Measurements from ENCODE around the gene C1QTNF8. TPM values are rescaled to one million over a fixed set of nuclear protein-coding genes. Genes with fewer than 3 reads are reported as not detected.

C1QTNF8 gene
- total and polyA plus RNA-seq, 4 donors: not detected

DNA sequence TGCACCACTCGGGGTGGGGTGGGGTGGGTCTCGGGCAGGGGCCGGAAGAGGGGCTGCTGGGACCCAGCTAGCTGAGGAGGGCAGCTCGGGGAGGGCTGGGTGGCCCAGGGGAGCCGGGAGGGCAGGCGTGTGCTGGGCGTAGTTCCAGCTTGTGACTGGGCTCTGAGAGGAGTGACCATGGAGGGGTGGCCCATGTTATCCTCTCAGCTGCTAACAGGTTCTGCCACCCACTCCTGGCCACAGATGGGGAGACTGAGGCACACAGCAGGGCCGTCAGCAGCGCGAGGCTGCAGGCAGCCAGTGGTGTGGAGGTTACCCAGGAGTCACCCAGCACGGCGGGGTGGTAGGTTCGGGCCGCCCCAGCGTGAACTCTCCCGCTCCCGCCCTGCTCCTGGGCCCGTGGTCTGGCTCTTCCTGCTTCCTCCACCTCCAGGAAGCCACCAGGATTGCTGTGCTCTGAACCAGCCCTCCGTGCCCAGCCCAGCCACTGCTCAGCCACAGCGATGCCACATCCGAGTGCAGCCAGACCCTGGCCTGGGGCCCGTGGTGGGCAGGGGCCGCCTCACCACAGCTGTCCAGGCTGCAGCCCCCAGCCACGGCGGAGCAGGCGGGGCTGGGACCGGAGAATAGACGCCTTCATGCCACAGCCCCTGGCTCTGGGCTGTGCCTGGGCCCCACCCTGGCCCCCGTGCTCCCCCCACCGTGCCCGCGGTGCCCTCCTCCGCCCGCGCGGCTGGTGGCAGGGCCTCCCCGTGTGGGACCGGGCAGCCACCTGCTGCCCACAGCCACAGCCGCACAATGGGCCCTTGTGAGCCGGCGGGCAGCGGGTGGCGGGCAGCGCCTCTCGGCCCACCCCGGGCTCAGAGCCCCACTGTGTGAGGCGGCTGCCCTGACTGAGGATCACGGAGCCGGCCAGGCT lies 49.8 kb downstream of the C1QTNF8 start:
- Histone ChIP-seq H3K4me1 (ENCODE audit: control insufficient read depth in 4 of 4, insufficient read depth in 4 of 4, low read length in 3 of 4) (no peaks in the 10 kb centered on the region), H3K27me3 (ENCODE audit: control insufficient read depth in 4 of 4, insufficient read depth in 4 of 4, low read length in 3 of 4) (peaks cover 0 to 12% (median 0%) of the 10 kb centered on the region in 4 donors), H3K9ac (ENCODE audit: low read depth in 1 of 2, low read length in 2 of 2) (no peak overlapping the region), H3K4me3 (ENCODE audit: low read depth in 1 of 3, low read length in 3 of 3) (no peak overlapping the region), H3K9me3 (ENCODE audit: control insufficient read depth in 4 of 4, low read length in 3 of 4) (peaks cover 0 to 5% (median 2%) of the 10 kb centered on the region in 4 donors), H3K27ac (ENCODE audit: low read depth in 1 of 2, low read length in 2 of 2) (no peak overlapping the region), H3K36me3 (ENCODE audit: control insufficient read depth in 4 of 4, insufficient read depth in 3 of 4, low read depth in 1 of 4, low read length in 3 of 4) (no peaks in the 10 kb centered on the region)
- WGBS: 83% methylated on average over 49 of the region's 49 CpGs
- DNase-seq (ENCODE audit: low spot score): no peak
- TF ChIP-seq GABPA (IDR thresholded peaks at IDR 0.05 in 1 of 2, conservative IDR thresholded peaks at IDR 0.05 in 1 of 2) (no peak), FOXA2 (IDR thresholded peaks at IDR 0.05) (no peak), TAF1 (conservative IDR thresholded peaks at IDR 0.05) (no peak), HNF4A (conservative IDR thresholded peaks at IDR 0.05) (no peak), JUND (IDR thresholded peaks at IDR 0.05) (no peak), HNF4G (IDR thresholded peaks at IDR 0.05) (no peak), RAD21 (IDR thresholded peaks at IDR 0.05) (no peak), SP1 (IDR thresholded peaks at IDR 0.05) (no peak), EGR1 (IDR thresholded peaks at IDR 0.05; ENCODE audit: low read depth in 2 of 2) (no peak), FOXA1 (IDR thresholded peaks at IDR 0.05) (no peak), RXRA (IDR thresholded peaks at IDR 0.05) (no peak), YY1 (IDR thresholded peaks at IDR 0.05) (no peak), NR2F2 (IDR thresholded peaks at IDR 0.05) (no peak)
- TF ChIP-seq, protein P1, sequence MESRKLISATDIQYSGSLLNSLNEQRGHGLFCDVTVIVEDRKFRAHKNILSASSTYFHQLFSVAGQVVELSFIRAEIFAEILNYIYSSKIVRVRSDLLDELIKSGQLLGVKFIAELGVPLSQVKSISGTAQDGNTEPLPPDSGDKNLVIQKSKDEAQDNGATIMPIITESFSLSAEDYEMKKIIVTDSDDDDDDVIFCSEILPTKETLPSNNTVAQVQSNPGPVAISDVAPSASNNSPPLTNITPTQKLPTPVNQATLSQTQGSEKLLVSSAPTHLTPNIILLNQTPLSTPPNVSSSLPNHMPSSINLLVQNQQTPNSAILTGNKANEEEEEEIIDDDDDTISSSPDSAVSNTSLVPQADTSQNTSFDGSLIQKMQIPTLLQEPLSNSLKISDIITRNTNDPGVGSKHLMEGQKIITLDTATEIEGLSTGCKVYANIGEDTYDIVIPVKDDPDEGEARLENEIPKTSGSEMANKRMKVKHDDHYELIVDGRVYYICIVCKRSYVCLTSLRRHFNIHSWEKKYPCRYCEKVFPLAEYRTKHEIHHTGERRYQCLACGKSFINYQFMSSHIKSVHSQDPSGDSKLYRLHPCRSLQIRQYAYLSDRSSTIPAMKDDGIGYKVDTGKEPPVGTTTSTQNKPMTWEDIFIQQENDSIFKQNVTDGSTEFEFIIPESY (IDR thresholded peaks at IDR 0.05): no peak
- TF ChIP-seq, protein P2, sequence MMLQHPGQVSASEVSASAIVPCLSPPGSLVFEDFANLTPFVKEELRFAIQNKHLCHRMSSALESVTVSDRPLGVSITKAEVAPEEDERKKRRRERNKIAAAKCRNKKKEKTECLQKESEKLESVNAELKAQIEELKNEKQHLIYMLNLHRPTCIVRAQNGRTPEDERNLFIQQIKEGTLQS (IDR thresholded peaks at IDR 0.05): no peak
- TF ChIP-seq, protein P3, sequence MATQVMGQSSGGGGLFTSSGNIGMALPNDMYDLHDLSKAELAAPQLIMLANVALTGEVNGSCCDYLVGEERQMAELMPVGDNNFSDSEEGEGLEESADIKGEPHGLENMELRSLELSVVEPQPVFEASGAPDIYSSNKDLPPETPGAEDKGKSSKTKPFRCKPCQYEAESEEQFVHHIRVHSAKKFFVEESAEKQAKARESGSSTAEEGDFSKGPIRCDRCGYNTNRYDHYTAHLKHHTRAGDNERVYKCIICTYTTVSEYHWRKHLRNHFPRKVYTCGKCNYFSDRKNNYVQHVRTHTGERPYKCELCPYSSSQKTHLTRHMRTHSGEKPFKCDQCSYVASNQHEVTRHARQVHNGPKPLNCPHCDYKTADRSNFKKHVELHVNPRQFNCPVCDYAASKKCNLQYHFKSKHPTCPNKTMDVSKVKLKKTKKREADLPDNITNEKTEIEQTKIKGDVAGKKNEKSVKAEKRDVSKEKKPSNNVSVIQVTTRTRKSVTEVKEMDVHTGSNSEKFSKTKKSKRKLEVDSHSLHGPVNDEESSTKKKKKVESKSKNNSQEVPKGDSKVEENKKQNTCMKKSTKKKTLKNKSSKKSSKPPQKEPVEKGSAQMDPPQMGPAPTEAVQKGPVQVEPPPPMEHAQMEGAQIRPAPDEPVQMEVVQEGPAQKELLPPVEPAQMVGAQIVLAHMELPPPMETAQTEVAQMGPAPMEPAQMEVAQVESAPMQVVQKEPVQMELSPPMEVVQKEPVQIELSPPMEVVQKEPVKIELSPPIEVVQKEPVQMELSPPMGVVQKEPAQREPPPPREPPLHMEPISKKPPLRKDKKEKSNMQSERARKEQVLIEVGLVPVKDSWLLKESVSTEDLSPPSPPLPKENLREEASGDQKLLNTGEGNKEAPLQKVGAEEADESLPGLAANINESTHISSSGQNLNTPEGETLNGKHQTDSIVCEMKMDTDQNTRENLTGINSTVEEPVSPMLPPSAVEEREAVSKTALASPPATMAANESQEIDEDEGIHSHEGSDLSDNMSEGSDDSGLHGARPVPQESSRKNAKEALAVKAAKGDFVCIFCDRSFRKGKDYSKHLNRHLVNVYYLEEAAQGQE (IDR thresholded peaks at IDR 0.05): no peak
- TF ChIP-seq, protein P4, sequence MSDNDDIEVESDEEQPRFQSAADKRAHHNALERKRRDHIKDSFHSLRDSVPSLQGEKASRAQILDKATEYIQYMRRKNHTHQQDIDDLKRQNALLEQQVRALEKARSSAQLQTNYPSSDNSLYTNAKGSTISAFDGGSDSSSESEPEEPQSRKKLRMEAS (IDR thresholded peaks at IDR 0.05): no peak
- TF ChIP-seq, protein P5, sequence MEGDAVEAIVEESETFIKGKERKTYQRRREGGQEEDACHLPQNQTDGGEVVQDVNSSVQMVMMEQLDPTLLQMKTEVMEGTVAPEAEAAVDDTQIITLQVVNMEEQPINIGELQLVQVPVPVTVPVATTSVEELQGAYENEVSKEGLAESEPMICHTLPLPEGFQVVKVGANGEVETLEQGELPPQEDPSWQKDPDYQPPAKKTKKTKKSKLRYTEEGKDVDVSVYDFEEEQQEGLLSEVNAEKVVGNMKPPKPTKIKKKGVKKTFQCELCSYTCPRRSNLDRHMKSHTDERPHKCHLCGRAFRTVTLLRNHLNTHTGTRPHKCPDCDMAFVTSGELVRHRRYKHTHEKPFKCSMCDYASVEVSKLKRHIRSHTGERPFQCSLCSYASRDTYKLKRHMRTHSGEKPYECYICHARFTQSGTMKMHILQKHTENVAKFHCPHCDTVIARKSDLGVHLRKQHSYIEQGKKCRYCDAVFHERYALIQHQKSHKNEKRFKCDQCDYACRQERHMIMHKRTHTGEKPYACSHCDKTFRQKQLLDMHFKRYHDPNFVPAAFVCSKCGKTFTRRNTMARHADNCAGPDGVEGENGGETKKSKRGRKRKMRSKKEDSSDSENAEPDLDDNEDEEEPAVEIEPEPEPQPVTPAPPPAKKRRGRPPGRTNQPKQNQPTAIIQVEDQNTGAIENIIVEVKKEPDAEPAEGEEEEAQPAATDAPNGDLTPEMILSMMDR (IDR thresholded peaks at IDR 0.05; ENCODE audit: low read depth, low read length, missing input control): no peak

Data from liver (tissue), 9 donors.